ENCODE data around the gene ANKRD44. TPM values are rescaled to one million over a fixed set of nuclear protein-coding genes. Genes with fewer than 3 reads are reported as not detected.
A peak's percentile ranks its signal among the peaks of the same experiment; 100 is the strongest.

The ANKRD44 gene
- total and polyA plus RNA-seq, 2 experiments from 2014 or later = 2.9 to 4.9 TPM

DNA sequence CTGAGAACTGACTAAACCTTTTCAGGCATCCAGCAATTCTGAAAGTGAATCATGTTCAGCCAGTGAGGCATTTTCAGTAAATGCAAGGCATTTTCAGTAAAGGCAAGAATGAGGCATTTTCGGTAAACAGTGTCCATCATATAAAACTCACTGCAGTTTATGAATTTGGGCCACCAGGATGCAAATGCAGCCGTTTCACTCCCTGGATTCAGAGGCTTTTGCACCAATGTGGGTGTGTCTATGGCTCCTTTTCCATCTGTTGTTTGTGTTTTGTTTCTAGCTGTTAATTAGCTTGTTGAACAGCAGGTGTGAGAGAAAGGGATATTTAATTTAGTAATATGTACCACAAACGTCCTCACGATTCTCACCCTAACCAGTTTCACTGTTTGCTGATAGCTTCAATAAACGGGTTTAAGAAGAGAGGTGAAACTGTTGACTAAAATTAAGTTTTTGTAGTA, 267.8 kb downstream of the ANKRD44 start:
- Histone ChIP-seq H3K27me3 (replicated peaks; ENCODE audit: insufficient read depth) (no peaks in the 10 kb centered on the region), H3K4me3 (no peak overlapping the region), H3K79me2 (ENCODE audit: insufficient read depth) (no peaks in the 10 kb centered on the region), H3K9me2 (ENCODE audit: insufficient read depth) (no peaks in the 10 kb centered on the region), H3F3A (ENCODE audit: insufficient read depth) (no peaks in the 10 kb centered on the region), H3K36me3 (ENCODE audit: low read depth) (no peaks in the 10 kb centered on the region), H4K20me1 (ENCODE audit: insufficient read depth) (no peaks in the 10 kb centered on the region), H3K9me3 (ENCODE audit: low read depth) (no peaks in the 10 kb centered on the region), H3K27ac (no peak overlapping the region), H3K4me2 (ENCODE audit: unreplicated experiment) (no peak overlapping the region), H3K9ac (no peak overlapping the region), H3K4me1 (ENCODE audit: insufficient read depth) (peaks cover 9% of the 10 kb centered on the region; the same call in 1 of the 2 replicates), H2AFZ (no peak overlapping the region)
- in situ Hi-C loops (cut with MboI) = no loop called here
- peak; percentile 4 for DNase-seq
- no peak for TF ChIP-seq EZH2 (IDR thresholded peaks at IDR 0.05; ENCODE audit: insufficient read depth, poor library complexity, severe bottlenecking)
- no peak for TF ChIP-seq EZH2phosphoT487 (IDR thresholded peaks at IDR 0.05; ENCODE audit: insufficient read depth, low read depth)
- 81 to 86% methylated on average over 5 of the region's 5 CpGs for WGBS, 2 experiments (ENCODE audit: low coverage in 1 of 2, low lambda C conversion rate in 2 of 2, missing lambda C conversion rate in 2 of 2)

- no peaks in the 10 kb centered on the region for H3F3A ChIP-seq (ENCODE audit: insufficient read depth)
- no peaks in the 10 kb centered on the region for H4K20me1 ChIP-seq (ENCODE audit: insufficient read depth)
- DNase-seq = peak; percentile 28
- H3K4me3 ChIP-seq = no peak overlapping the region
- H3K27ac ChIP-seq = no peak overlapping the region
- no peak overlapping the region for H3K9ac ChIP-seq
- TF ChIP-seq EZH2 (IDR thresholded peaks at IDR 0.05; ENCODE audit: insufficient read depth, poor library complexity, severe bottlenecking) (no peak), EZH2phosphoT487 (IDR thresholded peaks at IDR 0.05; ENCODE audit: insufficient read depth, low read depth) (no peak)
- H3K36me3 ChIP-seq (ENCODE audit: low read depth) = no peaks in the 10 kb centered on the region
- no peaks in the 10 kb centered on the region for H3K9me2 ChIP-seq (ENCODE audit: insufficient read depth)
- peaks cover 9% of the 10 kb centered on the region; the same call in 1 of the 2 replicates for H3K4me1 ChIP-seq (ENCODE audit: insufficient read depth)
- H3K79me2 ChIP-seq (ENCODE audit: insufficient read depth) = no peaks in the 10 kb centered on the region
- WGBS, 2 experiments (ENCODE audit: low coverage in 1 of 2, low lambda C conversion rate in 2 of 2, missing lambda C conversion rate in 2 of 2) = 100% methylated on average over 2 of the region's 2 CpGs
- in situ Hi-C loops (cut with MboI) = no loop called here
- H3K9me3 ChIP-seq (ENCODE audit: low read depth) = no peaks in the 10 kb centered on the region
- H3K27me3 ChIP-seq (replicated peaks; ENCODE audit: insufficient read depth) = no peaks in the 10 kb centered on the region
- no peak overlapping the region for H2AFZ ChIP-seq
- no peak overlapping the region for H3K4me2 ChIP-seq (ENCODE audit: unreplicated experiment)
Observed at GRCh38 chr2:197037863-197038398, 272.6 kb downstream of the ANKRD44 start.

- DNase-seq = no peak
- 93 to 100% methylated on average over 1 of the region's 1 CpG for WGBS, 2 experiments (ENCODE audit: low coverage in 1 of 2, low lambda C conversion rate in 2 of 2, missing lambda C conversion rate in 2 of 2)
- H3K9me2 ChIP-seq (ENCODE audit: insufficient read depth) = no peaks in the 10 kb centered on the region
- no peak overlapping the region for H2AFZ ChIP-seq
- no peak overlapping the region for H3K27ac ChIP-seq
- no peaks in the 10 kb centered on the region for H3K9me3 ChIP-seq (ENCODE audit: low read depth)
- H3K27me3 ChIP-seq (replicated peaks; ENCODE audit: insufficient read depth) = no peaks in the 10 kb centered on the region
- TF ChIP-seq EZH2phosphoT487 (IDR thresholded peaks at IDR 0.05; ENCODE audit: insufficient read depth, low read depth) (no peak), EZH2 (IDR thresholded peaks at IDR 0.05; ENCODE audit: insufficient read depth, poor library complexity, severe bottlenecking) (no peak)
- H3K4me3 ChIP-seq = no peak overlapping the region
- no peak overlapping the region for H3K9ac ChIP-seq
- in situ Hi-C loops (cut with MboI) = no loop called here
- no peak overlapping the region for H3K4me2 ChIP-seq (ENCODE audit: unreplicated experiment)
- H4K20me1 ChIP-seq (ENCODE audit: insufficient read depth) = no peaks in the 10 kb centered on the region
- no peaks in the 10 kb centered on the region for H3K36me3 ChIP-seq (ENCODE audit: low read depth)
- H3F3A ChIP-seq (ENCODE audit: insufficient read depth) = no peaks in the 10 kb centered on the region
- H3K79me2 ChIP-seq (ENCODE audit: insufficient read depth) = no peaks in the 10 kb centered on the region
- peaks cover 9% of the 10 kb centered on the region; the same call in 1 of the 2 replicates for H3K4me1 ChIP-seq (ENCODE audit: insufficient read depth)
Observed at GRCh38 chr2:197035002-197035401, 275.6 kb downstream of the ANKRD44 start.

DNA sequence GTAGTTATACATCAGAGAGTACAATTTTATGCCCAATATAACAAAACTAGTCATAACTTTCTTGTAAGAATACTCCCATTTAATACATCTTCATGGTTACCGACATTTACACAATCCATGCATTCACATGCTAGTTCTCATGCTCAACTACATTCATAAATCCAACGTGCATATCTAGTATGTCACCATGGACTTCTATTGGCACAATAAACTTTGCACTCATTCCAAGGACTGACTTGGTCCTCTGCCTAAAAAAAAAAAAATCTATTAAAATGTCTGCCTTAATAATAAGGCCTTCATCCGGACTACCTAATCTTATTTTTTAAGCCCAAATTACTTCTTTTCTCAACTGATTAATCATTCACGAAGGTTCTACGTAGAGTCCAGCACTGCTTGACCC, 276.3 kb downstream of the ANKRD44 start:
- WGBS, 2 experiments (ENCODE audit: low coverage in 1 of 2, low lambda C conversion rate in 2 of 2, missing lambda C conversion rate in 2 of 2) = 87% methylated on average over 5 of the region's 5 CpGs
- no peaks in the 10 kb centered on the region for H3K9me2 ChIP-seq (ENCODE audit: insufficient read depth)

More for the DNA sequence above, 276.3 kb downstream of the ANKRD44 start:
- DNase-seq = no peak
- no peaks in the 10 kb centered on the region for H3K9me3 ChIP-seq (ENCODE audit: low read depth)
- H3K4me3 ChIP-seq = no peak overlapping the region
- no peaks in the 10 kb centered on the region for H3K27me3 ChIP-seq (replicated peaks; ENCODE audit: insufficient read depth)
- no peak for TF ChIP-seq EZH2phosphoT487 (IDR thresholded peaks at IDR 0.05; ENCODE audit: insufficient read depth, low read depth)
- TF ChIP-seq EZH2 (IDR thresholded peaks at IDR 0.05; ENCODE audit: insufficient read depth, poor library complexity, severe bottlenecking) = no peak
- H3K9ac ChIP-seq = no peak overlapping the region
- no peak overlapping the region for H3K4me2 ChIP-seq (ENCODE audit: unreplicated experiment)
- no peak overlapping the region for H3K27ac ChIP-seq
- H3K4me1 ChIP-seq (ENCODE audit: insufficient read depth) = peaks cover 9% of the 10 kb centered on the region; the same call in 1 of the 2 replicates
- in situ Hi-C loops (cut with MboI) = no loop called here
- no peaks in the 10 kb centered on the region for H3K36me3 ChIP-seq (ENCODE audit: low read depth)
- H3K79me2 ChIP-seq (ENCODE audit: insufficient read depth) = no peaks in the 10 kb centered on the region
- no peaks in the 10 kb centered on the region for H3F3A ChIP-seq (ENCODE audit: insufficient read depth)
- no peaks in the 10 kb centered on the region for H4K20me1 ChIP-seq (ENCODE audit: insufficient read depth)
- no peak overlapping the region for H2AFZ ChIP-seq
